GM06990 (cell line): Measurements from ENCODE around the gene TTLL3.

Experiments used
- DNase-seq: peaks from one replicate; pipeline ENCODE4 v3.0.0-alpha.2; 2011; ENCODE audit not compliant: insufficient read length; ENCODE audit errors: extremely low read depth
- H3K27me3 ChIP-seq: replicated peaks from 2 replicates; pipeline ENCODE4 v1.6.0; 2011; ENCODE audit warnings: low read length; ENCODE audit not compliant: control insufficient read depth, insufficient read depth
- H3K36me3 ChIP-seq: 2 replicates; pipeline ENCODE4 v1.5.1; 2011; ENCODE audit warnings: low read length; ENCODE audit not compliant: control insufficient read depth, insufficient read depth
- H3K4me3 ChIP-seq: replicated peaks from 2 replicates; pipeline ENCODE4 v1.5.1; 2011; ENCODE audit warnings: low read depth, mild to moderate bottlenecking, control low read depth, low read length
- CTCF ChIP-seq: IDR thresholded peaks from 2 replicates; pipeline ENCODE4 v1.5.1; 2011; ENCODE audit warnings: low read length, control low read depth, mild to moderate bottlenecking, inconsistent platforms; ENCODE audit not compliant: insufficient read depth, poor library complexity, severe bottlenecking

The TTLL3 gene

GRCh38 chr3:9776896-9777693 lies 33.0 kb upstream of the TTLL3 start:
- DNase-seq, result no peak
- Histone ChIP-seq H3K4me3 (no peak overlapping the region), H3K36me3 (peaks cover 6% of the 10 kb centered on the region), H3K27me3 (no peaks in the 10 kb centered on the region)
- TF ChIP-seq CTCF, result no peak

DNA sequence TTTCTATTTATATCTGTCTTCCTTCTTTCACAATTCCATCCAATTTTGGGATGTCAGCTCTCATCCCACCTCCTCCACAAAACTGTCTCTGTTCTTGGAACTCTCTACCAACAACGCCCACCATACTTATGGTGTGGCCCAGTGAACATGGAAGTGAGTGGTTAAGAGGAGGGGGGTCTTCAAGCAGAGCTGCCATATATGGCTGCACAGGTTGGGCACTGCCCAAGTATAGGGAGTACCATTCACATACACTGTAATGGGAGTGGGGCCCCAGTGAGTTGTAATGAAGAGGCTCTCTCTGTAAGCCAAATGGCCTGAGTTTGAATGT lies 32.4 kb upstream of the TTLL3 start:
- Histone ChIP-seq H3K4me3 (no peak overlapping the region), H3K27me3 (no peaks in the 10 kb centered on the region), H3K36me3 (peaks cover 9% of the 10 kb centered on the region)
- DNase-seq, result no peak
- TF ChIP-seq CTCF, result no peak

DNA sequence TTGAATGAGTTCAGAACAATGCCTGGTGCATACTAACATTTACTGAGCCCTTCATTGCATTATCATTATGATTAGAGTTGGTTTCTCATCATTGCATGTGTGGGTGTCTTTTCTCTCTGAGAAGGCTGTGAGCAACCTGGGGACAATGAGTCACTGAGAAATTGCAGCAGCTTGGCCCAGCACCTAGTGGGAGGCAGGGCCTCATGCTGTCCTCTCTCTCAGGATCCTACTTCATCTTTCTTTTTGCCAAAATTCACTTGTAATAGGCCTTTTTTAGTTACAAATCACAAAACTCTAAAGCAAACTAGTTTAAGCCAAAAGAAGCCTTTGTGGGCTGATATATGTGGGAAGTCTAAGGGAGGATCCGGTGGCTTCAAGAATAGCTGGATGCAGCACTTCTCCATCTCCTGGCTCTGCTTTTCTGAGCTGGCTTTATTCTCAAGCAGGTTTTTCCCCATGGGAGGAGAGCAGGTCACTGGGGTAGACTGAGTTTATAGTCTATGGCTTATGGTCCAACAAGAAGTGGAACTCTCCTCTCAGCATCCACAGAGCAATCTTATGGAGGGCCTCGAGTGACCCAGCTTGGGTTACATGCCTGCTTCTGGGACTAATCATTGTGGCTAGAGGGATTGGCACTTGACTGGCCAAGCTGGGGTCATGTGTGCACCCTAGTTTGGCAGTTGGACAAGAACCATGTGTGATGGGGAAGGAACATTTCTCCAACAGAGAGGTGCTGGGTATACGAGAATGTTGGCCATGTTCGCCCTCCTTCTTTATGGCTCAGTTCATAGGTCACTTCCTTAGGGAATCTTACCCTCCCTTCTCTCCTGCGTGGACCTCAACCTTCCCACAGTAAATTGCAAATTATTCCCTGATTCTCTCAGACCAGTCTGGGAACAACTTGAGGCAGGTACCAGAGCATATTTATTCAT lies 31.7 kb upstream of the TTLL3 start:
- TF ChIP-seq CTCF, result no peak
- Histone ChIP-seq H3K36me3 (peaks cover 9% of the 10 kb centered on the region), H3K4me3 (no peak overlapping the region), H3K27me3 (no peaks in the 10 kb centered on the region)
- DNase-seq, result no peak

DNA sequence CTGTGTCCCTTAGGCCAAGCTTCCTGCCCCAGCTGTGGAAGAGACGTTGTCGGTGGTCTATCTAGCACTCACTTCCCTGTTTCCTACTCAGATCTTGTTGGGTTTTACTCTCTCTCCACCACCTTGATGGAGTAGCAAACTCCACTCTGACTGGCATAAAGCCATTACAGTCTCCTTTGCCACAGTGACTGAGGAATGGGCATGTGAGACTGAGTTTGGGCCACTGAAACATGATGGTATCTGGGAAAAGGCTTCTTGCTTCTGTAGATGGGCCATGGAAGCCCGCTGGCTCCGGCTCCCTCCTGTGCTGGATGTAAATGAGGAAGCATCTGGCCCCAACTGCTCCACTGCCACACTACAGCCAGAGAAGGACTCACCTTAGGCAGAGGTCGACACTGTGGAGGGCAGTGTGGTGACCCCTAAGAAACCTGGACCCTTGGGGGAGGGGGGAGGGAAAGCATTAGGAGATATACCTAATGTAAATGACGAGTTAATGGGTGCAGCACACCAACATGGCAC lies 30.9 kb upstream of the TTLL3 start:
- H3K27me3 ChIP-seq, result no peaks in the 10 kb centered on the region
- no peak overlapping the region for H3K4me3 ChIP-seq
- no peak for TF ChIP-seq CTCF
- peaks cover 13% of the 10 kb centered on the region for H3K36me3 ChIP-seq
- DNase-seq, result no peak

DNA sequence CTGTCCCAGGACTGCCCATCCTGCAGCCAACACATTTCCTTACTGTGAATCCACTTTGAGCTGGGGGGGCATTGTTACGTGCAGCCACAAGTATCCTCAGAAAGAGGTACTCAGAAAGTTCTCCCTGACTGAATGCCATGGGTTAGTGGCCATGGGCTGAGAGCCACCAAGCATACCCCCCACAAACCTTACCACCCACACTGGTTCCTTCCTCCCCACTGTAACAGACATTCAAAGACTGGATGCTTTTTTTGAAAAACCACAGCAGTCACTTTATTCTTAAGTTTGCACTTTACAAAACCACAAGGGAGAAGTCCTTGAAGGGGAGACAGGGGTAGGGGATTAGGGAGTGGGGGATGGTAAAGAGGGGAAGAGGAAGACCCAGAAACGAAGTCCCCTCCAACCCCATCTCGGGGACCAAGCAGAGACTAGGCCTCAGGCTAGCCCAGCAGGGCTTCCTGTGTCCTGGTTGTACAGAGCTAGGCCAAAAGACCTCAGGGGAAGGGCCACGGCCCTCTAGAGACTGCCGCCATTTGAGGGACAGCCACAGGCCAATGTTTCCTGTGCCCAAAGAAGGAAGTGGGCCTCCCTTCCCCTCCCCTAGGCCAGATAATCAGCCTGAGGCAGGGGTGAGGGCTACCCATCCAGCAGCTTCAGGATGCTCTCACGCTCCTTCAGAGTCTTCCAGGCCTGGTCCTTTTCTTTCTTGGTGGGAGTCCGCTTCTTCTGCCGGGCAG lies 30.2 kb upstream of the TTLL3 start:
- no peak for TF ChIP-seq CTCF
- H3K27me3 ChIP-seq, result no peaks in the 10 kb centered on the region
- H3K36me3 ChIP-seq, result peaks cover 13% of the 10 kb centered on the region
- H3K4me3 ChIP-seq, result no peak overlapping the region
- DNase-seq, result peak; percentile 69
